NCI-H1694 (cell line): ENCODE data around the gene CHAT.

Experiments
- DNase-seq: peaks from one replicate; lab custom pipeline; 2025; lab: John Stamatoyannopoulos, UW

The CHAT gene

DNA sequence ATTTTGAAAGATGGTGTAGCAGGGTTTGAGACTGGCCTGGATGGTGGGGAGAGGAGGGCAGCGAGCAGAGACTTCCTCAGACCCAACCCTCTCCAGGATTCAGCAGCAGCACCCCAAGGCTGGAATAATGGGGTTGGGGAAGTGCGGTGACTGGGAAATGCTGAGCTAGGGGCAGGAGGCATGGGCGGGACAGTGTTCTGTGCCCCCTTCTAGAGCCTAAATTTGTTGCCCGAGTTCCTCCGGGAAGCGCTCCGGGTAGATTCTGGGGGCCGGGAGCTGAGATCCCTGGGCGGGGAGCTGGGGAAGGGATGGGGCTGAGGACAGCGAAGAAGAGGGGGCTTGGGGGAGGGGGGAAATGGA is at the start of gene CHAT:
Gene CHAT (plus strand): TSS at position 156 of the 360 bp plus-strand sequence. CDS start 153 bp downstream, at position 309.
- no peak for DNase-seq

DNA sequence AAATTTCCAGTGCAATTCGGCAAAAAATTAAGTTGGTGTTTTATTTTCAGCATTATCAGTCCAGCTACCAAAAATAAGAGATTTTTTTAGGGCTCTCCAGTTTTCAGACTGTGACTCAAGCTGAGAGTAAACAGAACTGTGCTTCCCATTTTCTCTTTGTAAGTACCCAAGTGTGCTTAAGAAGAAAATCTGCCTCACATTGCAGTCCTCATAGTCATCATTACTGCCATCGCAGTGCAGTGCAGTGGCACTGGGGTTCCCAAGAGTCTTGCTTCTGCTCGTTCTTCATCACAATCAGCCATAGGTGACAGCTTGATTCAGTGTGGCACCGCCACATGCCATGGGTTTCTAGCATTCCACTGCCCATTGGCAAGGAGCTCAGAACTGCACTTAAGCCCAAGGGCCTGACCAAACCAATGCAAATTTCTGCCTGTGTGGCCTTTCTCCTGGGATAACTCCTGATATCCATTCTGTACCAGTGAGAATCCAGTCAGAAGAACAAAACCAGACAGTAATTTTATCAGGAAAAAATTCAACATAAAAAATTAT is 49.3 kb upstream of the CHAT start:
- DNase-seq, result no peak

DNA sequence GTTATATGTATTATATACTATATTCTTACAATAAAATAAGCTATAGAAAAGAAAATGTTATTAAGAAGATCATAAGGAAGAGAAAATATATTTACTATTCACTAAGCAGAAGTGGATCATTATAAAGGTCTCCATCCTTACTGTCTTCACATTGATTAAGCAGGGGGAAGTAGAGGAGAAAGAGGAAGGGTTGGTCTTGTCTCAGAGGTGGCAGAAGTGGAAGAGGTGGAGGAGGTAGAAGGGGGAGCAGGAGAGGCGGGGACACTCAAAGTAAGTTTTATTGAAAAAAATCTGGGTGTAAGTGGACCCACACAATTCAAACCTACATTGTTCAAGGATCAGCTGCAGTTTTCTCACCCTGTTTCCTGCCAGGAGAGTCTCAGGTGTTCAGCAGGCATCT is 46.0 kb upstream of the CHAT start:
- DNase-seq, result no peak

DNA sequence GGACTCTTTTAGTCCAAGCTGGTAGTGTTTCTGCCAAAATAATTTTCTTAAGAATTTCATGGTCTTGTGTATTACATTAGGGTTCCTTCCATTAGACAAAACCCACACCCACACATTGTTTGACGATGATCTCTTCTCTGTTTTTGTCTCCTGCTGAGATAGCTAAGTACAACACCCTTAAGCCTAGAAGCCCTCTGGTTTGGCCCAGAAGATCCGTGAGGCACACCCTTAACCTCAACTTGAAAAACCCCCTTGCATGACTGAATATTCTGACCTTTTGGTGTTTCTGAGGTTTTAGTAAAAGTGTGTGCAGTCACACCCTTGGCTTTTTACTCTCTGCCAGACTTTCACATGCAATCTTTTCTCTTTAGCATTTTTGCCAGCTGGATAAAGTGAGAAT is 45.6 kb upstream of the CHAT start:
- no peak for DNase-seq

DNA sequence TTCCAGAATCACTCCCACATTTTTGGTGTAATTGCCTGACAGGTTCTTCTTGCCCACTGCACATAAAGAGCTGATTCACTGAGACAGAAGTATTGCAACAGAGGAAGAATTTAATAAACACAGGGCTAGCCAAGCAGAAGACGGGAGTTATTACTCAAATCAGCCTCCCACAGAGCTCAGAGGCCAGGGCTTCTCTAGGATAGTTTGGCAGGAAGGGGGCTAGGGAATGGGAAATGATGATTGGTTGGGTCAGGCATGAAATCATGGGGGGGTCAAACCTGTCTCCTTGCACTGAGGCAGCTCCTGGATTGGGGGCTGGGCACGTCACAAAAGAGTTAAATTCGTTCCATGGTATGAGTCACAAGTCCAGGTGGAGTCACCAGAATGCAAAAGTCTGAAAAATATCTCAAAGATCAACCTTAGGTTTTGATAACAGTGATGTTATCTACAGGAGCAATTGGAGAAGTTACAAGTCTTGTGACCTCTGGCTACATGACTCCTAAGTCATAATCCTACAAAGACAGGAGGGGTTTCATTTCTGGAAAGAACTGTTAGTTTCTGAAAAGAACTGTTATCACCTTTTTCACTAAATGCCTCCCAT is 44.7 kb upstream of the CHAT start:
- DNase-seq, result no peak

DNA sequence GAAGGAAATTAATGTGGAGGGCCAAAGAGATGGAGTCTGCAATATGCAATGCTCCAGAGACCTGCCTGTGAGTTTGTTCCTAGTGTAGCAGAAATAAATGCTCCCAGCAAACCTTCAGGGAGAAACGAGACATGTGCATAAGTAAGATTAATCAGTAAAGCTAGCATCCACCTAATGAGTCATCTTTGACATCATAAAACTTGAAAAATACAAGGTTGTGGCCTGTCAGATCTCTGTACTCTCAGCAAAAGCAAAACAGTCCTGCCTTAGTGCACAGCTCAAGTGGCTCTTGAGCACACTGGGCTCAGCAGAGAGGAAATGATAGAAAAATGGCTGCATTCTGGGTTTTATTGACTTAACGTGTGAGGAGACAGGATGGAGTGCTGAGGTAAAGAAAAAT is 42.4 kb upstream of the CHAT start:
- no peak for DNase-seq

DNA sequence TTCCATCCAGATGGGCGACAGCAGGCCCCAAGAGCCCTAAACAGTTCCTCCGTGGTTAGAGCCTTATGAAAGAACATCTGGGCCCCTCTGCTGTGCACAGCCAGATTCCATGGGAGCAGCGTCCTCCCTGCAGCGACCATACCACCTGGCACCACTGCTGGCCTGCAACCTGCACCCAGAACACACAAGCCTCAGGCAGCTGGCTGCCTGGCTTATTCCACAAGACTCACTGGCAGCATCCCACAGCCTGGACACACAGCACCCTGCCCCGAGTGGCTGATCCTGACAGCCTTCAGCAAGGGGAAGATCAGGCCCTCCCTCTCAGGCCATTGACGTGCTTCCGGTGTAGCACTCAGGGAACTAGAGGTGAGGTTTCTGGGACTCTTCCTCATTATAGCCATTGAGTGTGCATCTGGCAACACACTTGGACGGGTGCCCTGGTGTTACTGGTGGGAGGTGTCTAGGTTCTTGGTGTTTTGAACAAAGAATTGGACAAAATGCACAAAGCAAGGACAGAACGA is 41.2 kb upstream of the CHAT start:
- DNase-seq, result peak; percentile 18

DNA sequence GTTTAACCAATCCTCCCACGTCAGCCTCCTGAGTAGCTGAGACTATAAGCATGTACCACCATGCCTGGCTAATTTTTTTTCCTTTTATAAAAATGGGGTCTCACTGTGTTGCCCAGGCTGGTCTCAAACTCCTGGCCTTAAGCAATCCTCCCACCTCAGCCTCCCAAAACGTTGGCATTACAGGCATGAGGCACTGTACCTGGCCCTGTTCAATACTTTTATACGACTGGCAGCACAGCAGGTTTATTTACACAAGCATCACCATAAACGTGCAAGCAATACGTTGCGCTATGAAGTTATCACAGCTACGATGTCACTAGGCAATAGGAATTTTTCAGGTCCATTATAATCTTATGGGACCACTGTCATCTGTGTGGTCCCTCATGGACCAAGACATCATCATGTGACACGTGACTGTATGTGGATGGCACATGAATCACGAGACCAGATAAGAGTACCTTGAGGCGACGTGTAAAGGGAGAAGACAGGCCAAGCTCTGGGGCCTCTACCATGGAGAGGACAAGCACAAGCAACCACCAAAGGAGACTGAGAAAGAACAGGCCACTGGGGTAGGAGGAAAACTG is 38.3 kb upstream of the CHAT start:
- DNase-seq, result no peak

DNA sequence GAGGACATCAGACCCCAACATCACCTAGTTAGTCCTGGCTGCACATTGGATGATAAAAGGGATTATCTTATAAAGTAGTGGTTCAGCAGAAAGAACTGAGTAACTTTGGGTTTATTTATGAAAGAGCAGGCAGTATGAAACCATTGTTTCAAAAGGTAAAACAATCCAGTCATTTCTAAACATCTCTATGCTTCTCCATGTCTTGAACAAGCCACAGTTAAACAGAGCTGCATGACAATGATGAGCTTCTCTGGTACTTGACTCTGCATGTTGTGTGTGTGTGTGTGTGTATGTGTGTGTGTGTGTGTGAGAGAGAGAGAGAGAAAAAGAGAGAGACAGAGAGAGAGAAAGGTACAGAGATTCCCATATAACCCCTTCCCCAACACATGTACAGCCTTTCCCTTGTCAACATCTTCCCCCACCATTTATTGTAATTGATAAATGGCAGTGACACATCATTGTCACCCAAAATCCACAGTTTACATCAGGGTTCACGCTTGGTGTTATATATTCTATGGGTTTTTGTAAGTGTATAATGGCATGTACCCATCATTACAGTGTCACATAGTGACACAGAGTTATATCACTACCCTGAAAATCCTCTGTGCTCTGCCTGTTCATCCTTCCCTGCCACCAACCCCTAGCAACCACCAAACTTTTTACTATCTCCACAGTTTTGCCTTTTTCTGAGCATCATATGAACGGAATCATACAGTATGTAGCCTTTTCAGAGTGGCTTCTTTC is 36.5 kb upstream of the CHAT start:
- DNase-seq, result no peak

DNA sequence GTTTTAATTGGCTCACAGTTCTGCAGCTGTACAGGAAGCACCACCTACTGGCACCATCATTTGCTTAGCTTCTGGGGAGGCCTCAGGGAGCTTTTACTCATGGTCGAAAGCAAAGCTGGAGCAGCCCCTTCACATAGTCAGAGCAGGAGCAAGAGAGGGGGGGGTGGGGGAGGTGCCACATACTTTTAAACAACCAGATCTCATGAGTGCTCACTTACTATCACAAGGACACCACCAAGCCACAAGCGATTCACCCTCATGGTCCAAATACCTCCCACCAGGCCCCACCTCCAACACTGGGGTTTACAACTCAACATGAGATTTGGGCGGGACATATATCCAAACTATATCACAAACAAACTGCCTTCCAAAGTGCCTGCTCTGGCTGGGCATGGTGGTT is 35.4 kb upstream of the CHAT start:
- no peak for DNase-seq

DNA sequence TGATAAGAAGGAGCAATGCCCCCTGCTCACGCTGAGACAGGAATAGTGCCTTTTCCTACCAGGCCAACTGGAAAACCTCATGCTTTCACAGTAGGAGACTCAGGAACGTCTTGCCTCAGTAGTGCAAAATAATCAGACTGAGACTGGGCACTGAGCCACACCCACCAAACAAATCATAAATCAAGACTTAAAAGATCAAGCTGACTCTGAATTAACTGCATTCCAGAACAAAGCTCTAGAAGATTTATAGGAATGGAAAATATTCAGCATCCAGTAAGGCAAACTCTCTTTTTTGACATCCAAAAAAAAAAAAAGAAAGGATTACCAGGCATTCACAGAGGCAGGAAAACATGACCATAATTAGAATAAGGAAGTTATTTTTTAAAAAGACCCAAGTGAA is 34.2 kb upstream of the CHAT start:
- no peak for DNase-seq

DNA sequence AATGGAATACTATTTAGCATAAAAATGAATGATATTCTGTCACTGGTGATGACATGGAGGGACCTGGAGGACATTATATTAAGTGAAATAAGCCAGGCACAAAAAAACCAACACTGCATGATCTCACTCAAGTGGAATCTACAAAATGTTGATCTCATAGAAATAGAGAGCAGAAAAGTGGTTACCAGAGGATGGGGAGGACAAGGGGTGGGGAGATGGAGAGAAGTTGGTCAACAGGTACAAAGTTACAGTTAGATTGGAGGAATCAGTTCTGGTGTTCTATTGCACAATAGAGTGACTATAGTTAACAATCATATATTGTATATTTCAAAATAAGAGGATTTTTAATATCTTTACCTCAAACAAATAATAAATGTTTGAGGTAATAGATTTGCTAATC is 28.4 kb upstream of the CHAT start:
- no peak for DNase-seq

DNA sequence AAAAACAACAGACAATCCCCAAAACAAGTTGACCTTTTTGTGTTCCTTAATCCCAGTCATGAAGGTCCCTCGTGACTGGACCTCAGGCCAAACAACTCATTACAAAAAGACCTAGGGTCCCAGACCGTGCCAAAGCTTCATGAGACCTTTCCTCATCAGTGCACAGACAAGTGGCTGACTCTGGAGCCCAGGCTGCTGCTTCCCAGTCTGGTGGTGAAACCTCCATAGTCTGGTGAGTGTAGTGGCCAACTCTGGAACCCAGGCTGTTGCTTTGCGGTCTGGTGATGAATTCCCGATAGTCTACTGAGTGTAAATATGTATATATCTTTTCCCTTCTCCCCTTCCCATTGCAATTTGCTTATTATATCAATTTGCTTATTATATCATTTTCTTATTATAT is 25.9 kb upstream of the CHAT start:
- no peak for DNase-seq

DNA sequence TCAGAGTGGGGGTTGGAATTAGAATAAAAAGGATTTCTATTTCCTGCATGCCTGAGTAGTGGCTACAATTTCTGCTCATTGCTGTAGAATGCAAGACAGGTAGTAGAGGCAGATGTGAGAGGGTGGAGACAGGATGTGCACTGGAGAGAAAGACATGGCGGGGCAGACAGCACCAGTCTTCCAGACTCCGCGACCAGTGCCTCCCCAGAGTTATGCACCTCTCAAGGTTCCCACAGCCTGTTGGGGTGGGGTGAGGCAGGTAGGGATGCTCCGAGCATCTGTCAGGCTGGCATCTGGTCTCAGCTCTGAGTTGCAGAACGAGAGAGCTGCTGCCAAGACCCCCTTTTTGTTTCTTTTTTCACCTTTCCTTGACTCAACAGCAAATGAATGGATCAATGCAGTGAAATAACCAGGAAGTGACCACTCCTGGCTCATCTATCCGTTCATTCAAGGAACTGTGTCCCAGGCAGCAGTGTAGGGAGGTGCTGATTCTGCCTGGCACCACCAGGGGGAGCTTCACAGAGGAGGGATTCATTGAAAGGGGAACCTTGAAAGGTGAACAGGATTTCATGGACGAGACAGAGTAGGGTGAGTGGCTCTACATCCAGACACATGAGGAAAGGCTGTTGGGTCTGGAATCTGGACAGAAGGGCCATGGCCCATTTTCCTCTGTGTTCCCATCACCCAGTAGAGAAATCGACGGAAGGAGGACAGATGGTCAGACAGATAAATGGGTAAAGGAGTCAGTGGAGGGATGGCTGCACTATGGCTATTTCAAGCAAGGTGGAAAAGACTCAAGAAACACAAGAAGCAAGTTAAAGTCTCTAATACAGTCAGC is 20.9 kb upstream of the CHAT start:
- DNase-seq, result peak; percentile 67

DNA sequence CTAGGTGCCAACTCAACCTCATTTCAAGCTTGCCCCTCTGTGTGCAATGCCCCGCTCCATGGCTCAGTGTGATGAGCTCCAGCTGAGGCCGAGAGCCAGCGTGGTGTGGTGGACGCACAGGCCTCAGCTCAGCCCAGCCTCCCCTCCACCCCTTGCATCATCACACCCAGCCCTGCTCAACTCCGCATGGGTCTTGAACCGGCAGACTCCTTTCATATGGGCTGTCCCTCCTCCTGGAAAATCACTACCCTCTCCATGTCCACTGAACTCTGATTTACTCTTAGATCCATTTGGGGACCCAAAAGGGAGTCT is 20.3 kb upstream of the CHAT start:
- DNase-seq, result no peak

DNA sequence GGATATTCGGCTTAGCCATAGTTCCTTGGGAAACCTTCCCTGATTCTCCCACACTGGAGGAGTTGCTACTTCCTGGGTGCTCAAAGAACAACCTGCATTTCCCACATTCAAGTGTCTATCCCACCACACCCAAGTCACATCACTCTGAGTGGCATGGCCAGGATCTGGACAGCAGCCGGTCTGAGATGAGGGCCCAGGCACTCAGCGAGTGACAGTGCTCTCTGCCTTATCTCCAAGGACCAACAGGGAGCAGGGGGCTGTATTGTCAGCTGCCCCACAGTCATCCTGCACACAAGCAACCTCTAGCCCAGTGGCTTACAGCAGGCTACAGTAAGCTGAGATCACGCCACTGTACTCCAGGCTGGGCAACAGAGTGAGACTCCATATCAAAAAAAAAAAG is 19.8 kb upstream of the CHAT start:
- DNase-seq, result no peak

DNA sequence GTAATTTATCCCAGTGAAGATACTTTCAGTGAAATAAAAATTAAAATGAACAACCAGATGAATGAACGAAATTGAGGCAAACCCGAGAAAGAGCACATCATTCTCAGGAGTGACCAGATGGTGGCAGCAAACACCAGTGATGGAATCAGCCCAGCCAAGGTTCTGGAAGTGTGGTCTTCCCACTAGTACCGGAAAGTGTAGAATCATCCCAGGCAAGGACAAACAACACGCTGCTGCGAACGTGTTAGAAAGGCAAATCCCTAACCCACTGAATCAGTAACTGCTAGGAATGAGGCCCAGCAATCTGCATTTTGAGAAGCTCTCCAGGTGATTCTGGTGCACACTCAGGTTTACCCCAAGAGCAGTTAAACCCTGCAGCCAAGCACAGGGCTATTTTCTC is 19.2 kb upstream of the CHAT start:
- peak; percentile 80 for DNase-seq

DNA sequence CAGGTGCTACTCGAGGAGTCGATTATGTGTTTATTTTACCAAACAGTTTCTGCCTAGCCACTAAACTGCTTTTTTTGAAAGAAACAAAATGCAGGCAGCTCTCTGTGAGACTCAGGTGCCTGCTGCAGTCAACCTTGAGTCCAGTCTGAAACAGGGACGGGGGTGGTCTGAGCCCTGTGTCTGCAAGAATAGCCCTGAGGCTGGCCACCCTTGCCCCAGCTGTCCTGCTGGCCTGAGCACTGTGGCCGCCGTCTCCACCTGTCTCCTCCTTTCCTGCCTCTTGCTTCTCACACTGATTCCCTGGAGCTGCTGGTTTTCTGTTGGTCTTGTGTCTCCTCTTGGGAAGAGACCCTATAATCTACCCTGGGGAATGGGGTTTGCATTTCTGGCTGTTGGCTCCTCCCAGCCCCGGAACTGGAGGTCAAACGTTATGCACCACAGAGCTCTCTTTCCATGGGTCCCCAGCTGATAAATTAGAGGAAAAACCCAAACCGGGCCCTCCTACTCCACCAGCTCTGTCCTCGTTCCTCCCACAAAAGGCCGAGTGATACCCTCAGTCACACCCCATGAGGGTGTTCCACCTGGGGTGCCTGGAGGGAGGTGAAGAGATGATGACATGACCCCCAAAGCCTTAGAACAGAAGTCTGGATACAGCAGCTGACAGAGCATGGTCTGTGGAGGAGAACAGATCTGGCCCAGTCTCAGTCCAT is 18.7 kb upstream of the CHAT start:
- DNase-seq, result no peak

DNA sequence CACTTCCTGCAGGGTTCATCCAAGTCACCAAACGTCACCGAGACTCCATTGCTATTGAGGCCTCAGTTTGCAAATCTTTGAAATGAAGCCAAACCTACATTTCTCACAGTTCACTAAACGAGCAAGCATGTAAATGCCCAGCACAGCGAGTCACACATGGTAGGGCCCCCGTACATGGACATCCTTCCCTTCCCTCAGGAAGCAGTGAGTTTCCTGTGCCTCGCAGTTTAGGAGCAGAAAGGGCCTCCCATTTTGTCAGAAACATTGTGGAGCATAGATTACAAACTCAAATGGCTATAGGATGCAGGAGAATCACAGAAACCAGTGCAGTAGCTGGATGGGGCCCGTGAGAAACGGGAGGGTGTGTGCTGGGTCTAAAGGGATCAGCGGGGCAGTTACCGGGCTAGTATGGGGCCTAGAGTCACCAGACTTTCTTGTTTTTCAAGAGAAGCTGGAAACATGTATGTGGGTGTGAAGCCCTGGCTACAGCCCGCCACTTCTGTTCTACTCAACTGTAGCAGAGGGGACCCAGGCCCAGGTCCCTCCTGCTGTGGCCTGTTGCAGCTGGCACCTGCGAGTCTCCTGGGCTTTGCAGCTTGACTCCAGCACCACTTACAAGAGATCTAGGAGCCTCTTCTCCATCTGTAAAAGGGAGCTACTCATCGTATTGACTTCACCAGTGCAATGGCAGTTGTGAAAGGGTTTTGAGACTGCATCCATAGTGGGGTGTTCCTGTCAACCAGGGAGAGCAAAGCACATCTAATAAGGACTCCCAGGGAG is 17.9 kb upstream of the CHAT start:
- no peak for DNase-seq

DNA sequence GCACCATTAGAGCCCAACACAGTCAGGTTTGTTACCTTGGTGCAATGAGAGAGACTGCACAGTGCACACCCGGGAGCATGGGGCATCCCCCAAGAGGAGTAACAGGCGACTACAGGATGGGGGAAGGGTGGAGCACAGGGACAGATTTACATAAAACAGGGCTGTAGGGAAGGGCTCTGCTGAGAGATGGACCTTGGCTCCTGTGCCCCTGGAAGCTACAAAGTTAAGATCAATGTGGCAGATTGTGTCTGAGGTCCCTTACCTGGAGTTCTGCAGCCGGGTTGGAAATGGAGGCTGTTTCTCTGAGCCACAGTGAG is 17.4 kb upstream of the CHAT start:
- DNase-seq, result no peak

DNA sequence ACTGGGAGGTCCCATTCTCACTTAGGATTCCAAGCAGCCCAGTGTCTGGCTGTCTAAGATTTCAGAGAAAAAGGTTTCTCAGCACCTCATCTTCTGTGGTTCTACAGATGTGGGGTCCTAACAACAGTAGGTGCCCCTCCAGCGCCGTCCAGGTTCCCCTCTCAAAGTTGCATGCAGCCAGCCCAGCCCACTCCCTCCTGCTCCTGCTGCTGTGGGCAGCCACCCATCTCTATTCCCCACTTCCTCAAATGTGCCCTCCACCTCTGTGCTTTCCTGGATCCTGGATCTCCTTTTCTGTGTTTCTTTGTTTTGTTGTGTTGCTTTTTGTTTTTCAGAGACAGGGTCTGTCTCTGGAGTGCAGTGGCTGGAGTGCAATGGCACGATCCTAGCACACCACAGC is 17.0 kb upstream of the CHAT start:
- no peak for DNase-seq
